Fibroblast of skin of left quadriceps (primary cell): ENCODE results near the gene NEUROG3.
"Not testable (repeated sequence)": the region's sequence is repeated elsewhere in the genome, so short reads cannot be mapped to it uniquely, and the experiment has no call there.

Source experiments
- DNase-seq, 2 experiments: peaks; one replicate each; pipeline ENCODE4 v3.0.0-alpha.2; 2013; ENCODE audit warnings: low read depth in 2 of 2

The NEUROG3 gene

GRCh38 chr10:69571618-69572158 is 1.5 kb downstream of the NEUROG3 start:
- DNase-seq = no peak

GRCh38 chr10:69570050-69570816 is 3.0 kb downstream of the NEUROG3 start:
- no peak for DNase-seq

DNA sequence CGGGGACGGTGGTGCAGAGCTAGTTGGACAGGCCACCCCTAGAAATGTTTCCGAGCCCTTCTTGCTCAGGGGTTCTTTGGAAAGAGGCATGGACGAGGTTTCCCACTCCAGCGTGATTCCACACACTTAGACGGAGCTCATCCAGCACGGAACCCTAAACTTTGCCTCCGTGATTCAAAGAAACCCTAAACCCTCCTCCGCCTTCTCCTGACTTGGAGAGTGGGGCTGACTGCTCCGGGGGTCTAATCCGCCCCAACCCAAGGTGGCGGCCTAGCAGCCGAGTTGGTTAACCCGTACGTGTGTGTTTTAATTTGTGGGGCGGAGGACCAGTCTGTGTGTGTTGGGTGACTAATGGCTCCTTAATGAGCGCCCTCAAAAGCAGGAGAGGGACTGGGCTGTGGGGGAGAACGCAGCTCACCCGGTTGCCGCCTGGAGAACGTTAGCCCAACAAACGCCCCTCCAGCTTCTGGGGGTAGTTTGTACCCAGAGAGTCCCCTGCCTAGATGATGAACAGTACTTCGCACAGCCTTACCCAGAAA is 3.8 kb downstream of the NEUROG3 start:
- no peak for DNase-seq

DNA sequence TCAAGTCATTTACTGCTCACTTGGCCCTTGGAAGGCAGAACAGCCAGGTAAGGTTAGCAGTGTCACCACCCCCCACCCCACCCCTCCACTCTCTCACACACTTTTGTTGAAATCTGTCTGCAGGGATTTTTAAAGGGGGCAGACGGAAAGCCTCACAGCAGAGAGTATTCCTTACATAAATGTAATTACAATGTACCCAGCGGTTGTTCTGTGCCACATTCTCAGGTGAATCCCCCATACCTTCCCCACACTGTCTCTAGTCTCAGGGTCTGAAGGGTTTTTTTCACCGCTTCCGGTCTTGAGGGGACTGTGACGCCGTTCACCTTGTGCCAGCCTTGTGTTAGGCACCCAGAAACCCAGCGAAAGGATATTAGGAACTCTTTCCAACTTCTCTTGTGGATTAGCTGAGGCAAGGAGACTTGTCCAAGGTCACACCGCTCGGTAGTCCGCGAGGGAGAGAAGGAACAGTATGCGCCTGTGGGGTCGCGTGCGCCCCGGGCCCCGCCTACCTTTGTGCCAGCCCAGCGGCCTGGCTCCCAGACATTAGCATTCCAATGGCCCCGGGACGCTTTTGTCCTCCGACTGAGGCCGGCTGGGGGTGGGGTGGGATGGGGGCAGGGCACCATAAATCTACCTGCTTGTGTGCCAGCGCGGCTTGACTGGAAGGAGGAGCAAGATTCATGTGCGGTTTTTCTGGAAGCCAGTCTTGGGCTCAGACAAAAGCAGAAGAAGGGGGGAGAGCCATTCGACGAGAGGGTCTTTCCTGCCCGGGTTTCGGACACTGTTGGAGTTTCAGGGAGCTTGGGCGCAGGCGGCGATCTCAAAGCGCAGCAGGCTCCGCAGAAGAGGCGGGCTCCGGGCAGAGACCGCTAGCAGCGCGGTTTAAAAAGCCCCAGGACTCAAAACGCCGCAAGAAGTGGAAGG is 4.5 kb downstream of the NEUROG3 start:
- DNase-seq = no peak

- peak; percentile 16 to 20 for DNase-seq
Measured at GRCh38 chr10:69567920-69568319, 5.3 kb downstream of the NEUROG3 start.

DNA sequence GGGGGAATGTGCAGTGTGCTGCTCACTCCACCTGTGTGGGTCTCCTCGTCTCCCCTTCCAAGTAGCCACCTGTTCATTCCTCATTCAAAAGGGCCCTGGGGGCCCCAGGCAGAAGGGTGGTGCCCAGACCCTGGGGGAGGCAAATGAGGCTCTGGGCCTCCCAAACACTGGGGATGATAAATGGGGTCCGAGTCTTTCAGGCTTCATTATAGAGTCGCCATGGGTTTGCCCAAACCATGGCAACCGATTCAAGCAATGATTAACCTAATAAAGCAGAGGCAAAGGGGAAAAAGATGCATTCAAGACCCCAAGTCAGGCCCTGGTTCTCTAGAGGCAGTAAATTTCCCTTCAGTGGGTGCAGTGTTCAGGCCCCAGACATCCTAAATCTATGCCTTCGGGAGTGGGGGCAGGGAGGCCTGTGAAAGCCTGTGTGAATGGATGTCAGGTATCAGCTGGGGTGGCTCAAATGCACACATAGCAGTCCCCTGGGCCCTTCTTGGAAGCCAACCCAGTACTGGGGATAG is 10.4 kb downstream of the NEUROG3 start:
- no peak for DNase-seq

DNA sequence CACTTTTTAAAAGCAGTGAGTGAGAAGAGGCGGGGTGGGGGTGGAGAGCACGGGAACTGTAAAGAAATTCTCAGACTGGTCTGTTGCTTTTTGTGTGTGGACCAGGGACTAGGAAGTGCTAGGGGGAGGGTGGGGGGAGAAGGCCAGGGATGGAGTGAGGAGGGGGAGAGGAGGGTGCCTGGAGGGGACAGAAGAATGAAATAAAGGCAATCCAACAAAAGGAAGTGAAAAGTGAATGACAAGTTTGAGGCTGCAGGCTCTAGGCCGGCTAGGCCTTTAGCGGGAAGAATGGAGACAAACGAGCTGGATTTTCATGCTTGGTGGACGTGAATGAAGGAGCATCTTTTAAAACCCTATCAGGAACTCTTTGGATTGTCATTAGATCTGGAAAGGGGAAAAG is 13.7 kb downstream of the NEUROG3 start:
- DNase-seq = no peak

GRCh38 chr10:69558559-69558958 is 14.7 kb downstream of the NEUROG3 start:
- no peak for DNase-seq

- DNase-seq = no peak
Measured at GRCh38 chr10:69554611-69555010, 18.6 kb downstream of the NEUROG3 start.

DNA sequence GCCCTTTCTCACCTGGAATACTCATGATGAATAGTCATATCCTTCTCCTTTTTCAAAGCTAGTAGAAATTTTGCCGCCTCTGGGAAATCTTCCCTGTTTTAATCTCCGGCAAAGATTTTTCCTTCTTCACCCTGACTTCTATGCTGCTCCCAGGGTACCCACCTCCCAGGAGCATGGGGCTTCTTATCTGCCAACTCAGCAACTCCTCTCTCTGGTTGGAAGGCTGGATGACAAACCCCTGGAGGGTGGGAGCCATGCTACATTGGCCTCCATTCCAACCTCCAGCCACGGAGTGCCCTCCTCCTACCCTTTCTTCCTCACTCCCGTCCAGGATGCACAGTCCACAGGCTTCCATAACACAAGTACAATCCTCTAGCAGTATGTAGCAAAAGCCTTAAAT is 19.9 kb downstream of the NEUROG3 start:
- DNase-seq = no peak

GRCh38 chr10:69552268-69552667 is 21.0 kb downstream of the NEUROG3 start:
- DNase-seq = no peak

DNA sequence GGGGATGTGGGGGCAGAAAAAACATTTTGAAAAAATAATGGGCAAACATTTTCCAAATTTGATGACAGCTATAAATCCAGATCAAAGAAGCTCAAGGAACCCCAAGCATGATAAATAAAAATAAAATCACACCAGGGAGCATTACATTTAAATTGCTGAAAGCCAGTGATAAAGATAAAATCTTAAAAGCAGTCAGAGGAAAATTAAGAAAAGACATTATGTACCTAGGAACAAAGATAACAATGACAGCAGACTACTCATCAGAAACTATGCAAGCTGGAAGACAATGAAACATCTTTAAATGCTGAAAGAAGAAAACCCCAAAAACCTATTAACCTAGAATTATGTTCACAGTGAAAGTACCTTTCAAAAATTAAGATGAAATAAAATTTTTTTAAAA is 23.3 kb downstream of the NEUROG3 start:
- no peak for DNase-seq

DNA sequence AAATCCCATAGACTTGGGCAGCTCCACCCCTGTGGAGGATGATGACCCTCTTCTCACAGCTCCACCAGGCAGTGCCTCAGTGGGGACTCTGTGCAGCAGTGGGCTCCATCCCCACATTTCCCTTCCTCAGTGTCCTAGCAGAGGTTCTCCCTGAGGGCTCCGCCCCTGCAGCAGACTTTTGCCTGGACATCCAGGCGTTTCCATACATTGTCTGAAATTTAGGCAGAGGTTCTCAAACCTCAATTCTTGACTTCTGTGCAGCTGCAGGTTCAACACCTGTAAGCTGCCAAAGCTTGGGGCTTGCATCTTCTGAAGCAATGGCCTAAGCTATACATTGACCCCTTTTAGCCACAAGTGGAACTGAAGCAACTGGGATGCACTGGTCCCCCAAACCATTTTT is 31.8 kb downstream of the NEUROG3 start:
- DNase-seq = no peak

GRCh38 chr10:69538461-69538860 is 34.8 kb downstream of the NEUROG3 start:
- no peak for DNase-seq

DNA sequence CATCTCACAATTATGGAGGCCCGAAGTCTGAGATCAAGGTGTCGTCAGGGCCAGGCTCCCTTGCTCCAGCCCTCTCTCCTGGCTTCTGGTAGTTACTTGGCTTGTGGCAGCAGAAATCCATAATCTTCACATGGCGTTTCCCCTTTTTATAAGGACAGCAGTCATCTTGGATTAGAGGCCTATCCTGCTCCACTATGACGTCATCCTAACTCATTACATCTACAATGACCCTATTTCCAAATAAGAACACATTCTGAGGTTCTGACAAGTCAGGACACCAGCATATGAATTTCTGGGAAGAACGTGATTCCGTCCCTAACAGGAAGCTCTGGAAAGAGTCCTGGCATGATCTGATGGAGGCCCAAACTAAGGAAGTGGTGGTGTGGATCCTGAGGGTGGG is 35.8 kb downstream of the NEUROG3 start:
- DNase-seq = no peak

DNA sequence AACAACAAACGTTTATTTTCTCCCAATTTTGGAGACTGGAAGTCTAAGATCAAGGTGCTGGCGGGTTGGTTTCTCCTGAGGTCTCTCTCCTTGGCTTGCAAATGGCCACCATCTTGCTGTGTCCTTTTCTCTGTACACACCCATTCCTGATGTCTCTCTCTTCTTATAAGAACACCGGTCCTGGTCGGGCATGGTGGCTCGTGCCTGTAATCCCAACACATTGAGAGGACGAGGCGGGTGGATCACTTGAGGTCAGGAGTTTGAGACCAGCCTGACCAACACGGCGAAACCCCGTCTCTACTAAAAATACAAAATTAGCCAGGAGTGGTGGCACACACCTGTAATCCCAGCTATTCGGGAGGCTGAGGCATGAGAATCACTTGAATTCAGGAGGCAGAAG is 36.7 kb downstream of the NEUROG3 start:
- DNase-seq = not testable (repeated sequence)

GRCh38 chr10:69533658-69534057 is 39.6 kb downstream of the NEUROG3 start:
- DNase-seq = no peak

- no peak for DNase-seq
Measured at GRCh38 chr10:69527961-69528360, 45.3 kb downstream of the NEUROG3 start.
